ENCODE data around the gene BPIFB4.
"Not testable (repeated sequence)": the region's sequence is repeated elsewhere in the genome, so short reads cannot be mapped to it uniquely, and the experiment has no call there.

Gene BPIFB4
- 0 reads per million in 2 donors for total RNA-seq

GRCh38 chr20:33079259-33079658 lies at the start of gene BPIFB4:
Gene BPIFB4, plus strand, starts transcription at chr20:33079643. Its CDS starts 1,884 bp downstream, at chr20:33081527.
- DNase-seq: no peak

GRCh38 chr20:33030076-33030475 lies 49.4 kb upstream of the BPIFB4 start:
- no peak for DNase-seq

- no peak for DNase-seq
Measured at GRCh38 chr20:33030569-33030968, 48.9 kb upstream of the BPIFB4 start.

GRCh38 chr20:33031531-33031930 lies 47.9 kb upstream of the BPIFB4 start, which contains the start of gene BPIFB6:
Gene BPIFB6, plus strand, starts transcription at chr20:33031648. Its CDS starts 0 bp downstream, at chr20:33031648.
- DNase-seq: no peak

GRCh38 chr20:33032555-33032954 lies 46.9 kb upstream of the BPIFB4 start:
- no peak for DNase-seq

GRCh38 chr20:33033381-33033780 lies 46.1 kb upstream of the BPIFB4 start:
- no peak for DNase-seq

GRCh38 chr20:33034115-33034514 lies 45.3 kb upstream of the BPIFB4 start:
- no peak for DNase-seq

- DNase-seq: no peak
Measured at GRCh38 chr20:33034901-33035492, 44.4 kb upstream of the BPIFB4 start.

GRCh38 chr20:33037456-33037855 lies 42.0 kb upstream of the BPIFB4 start:
- DNase-seq: no peak

GRCh38 chr20:33038243-33038642 lies 41.2 kb upstream of the BPIFB4 start:
- DNase-seq: no peak

- no peak for DNase-seq
Measured at GRCh38 chr20:33042430-33042829, 37.0 kb upstream of the BPIFB4 start.

GRCh38 chr20:33042983-33043730 lies 36.3 kb upstream of the BPIFB4 start:
- no peak for DNase-seq

GRCh38 chr20:33043731-33044181 lies 35.7 kb upstream of the BPIFB4 start:
- DNase-seq: no peak

GRCh38 chr20:33045129-33045721 lies 34.2 kb upstream of the BPIFB4 start:
- DNase-seq: not testable (repeated sequence)

GRCh38 chr20:33046412-33046811 lies 33.0 kb upstream of the BPIFB4 start:
- no peak for DNase-seq

- no peak for DNase-seq
Measured at GRCh38 chr20:33051333-33051732, 28.1 kb upstream of the BPIFB4 start.

GRCh38 chr20:33053291-33054106 lies 25.9 kb upstream of the BPIFB4 start, which contains the start of gene BPIFB3:
Gene BPIFB3, plus strand, starts transcription at chr20:33053903. Its CDS starts 1,533 bp downstream, at chr20:33055436.
- DNase-seq: no peak

- DNase-seq: no peak
Measured at GRCh38 chr20:33054381-33054780, 25.1 kb upstream of the BPIFB4 start.

GRCh38 chr20:33054791-33055190 lies 24.7 kb upstream of the BPIFB4 start:
- DNase-seq: no peak

- DNase-seq: no peak
Measured at GRCh38 chr20:33059136-33059535, 20.3 kb upstream of the BPIFB4 start.

- DNase-seq: no peak
Measured at GRCh38 chr20:33059741-33060390, 19.6 kb upstream of the BPIFB4 start.

- DNase-seq: no peak
Measured at GRCh38 chr20:33061658-33062028, 17.8 kb upstream of the BPIFB4 start.
